ENCODE results near the gene PIK3R4.
A peak's percentile ranks its signal among the peaks of the same experiment; 100 is the strongest.

PIK3R4 gene

DNA sequence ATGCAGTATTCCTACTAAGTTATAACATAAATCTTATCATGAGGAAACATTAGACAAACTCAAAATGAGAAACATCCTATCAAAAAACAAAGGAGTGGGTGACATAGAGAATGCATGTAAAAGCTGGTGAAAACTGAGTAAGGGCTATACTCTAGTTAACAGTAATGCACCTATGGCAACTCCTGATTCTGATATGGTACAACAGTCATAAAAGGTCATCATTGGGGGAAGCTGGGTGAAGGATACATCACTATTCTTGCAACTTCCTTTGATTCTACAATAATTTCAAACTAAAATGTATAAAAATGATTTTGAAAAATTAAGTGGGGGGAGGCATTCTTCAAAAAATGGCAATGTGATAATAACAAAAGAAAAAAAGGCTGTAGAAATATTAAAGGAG, 6.8 kb downstream of the PIK3R4 start:
- DNase-seq: no peak

DNA sequence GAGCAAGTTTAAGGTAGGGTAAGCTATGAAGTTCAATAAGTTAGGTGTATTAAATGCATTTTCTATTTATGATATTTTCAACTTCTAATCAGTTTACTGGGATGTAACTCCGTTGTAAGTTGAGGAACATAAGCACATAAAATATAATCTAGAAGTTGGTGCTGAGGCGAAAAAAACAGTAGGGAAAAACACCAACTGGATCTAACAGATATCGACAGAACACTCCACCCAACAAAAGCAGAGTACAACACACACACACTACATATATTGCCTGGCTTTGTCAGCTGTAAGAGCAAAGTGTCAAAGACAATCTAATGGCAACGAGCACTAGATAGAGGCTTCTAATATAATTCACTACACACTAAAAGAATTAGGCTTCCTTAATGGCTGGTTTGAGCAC, 8.4 kb downstream of the PIK3R4 start:
- no peak for DNase-seq

DNA sequence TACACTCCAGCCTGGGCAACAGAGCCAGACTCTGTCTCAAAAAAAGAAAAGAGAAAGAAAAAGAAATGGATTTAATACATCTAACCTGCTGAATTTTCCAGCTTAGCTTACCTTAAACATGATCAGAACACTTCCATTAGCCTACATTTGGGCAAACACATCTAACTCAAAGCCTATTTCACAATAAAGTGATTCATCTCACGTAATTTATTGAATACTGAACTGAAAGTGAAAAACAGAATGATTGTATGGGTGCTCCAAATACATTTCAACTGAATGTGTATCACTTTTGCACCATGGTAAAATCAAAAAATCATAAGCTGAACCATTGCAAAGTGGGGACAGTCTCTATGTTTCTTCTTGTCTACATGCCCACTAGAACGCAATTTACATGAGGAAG, 9.0 kb downstream of the PIK3R4 start:
- no peak for DNase-seq

DNA sequence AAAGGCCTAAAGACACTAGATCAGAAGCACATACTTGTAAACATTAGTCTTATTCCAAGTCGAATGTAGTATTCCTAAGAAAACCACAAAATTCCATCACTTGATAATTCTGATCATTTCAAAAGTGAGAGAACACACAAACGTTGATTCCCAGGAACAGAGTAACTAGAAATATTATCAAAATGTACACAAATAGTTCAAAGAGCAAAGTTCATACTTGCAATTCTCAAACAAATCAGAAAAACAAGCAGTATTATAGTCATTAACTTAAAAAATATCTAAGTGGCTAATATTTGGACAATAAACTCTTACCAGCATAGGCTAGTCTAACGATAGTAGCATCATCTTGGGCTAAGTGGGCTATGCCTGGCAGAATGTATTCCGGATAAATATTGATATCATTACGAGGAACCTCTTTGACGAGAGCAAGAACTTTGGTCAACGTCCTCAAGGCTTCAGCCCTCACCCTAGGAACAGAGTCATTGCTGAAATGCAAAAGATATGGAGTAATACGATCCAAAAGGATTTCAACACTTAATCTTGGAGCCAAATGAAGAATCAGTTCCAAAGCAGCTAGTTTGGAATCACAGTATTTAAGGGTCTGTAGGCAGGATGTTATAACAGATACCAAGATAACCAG, 13.3 kb downstream of the PIK3R4 start:
- DNase-seq: no peak

DNA sequence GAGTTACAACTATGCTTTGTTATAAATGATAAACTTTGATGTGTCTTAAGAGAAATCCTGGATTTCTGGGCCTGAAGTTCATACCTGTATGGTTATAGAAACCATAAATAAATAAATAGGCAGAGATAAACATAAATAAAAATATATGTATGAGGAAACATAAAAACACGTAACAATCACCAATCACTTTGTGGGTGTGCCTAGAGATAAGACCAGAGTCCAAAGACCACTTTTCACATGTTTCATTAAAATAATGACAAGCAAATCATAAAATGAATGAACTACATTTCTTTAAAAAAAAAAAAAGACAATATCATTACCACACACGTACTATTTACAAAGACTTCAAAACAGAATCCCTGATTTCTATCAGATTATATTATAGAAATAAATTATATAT, 14.1 kb downstream of the PIK3R4 start:
- DNase-seq: no peak

DNA sequence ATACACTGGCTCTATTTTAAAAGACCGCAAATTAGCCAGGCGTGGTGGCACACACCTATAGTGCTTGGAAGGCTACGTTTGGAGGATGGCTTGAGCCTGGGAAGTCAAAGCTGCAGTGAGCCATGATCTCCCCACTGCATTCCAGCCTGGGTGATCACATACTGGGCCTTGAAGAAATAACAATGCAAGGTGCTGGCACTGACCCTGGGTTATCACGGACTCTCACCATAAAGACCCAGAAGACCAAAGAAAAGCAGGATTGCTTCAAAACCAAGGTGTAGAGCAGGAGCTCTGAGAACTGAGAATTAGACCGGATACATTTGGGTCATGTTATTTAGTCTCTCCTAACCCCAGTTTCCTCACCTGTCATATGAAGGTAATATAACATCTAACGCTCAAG, 14.8 kb downstream of the PIK3R4 start:
- no peak for DNase-seq

DNA sequence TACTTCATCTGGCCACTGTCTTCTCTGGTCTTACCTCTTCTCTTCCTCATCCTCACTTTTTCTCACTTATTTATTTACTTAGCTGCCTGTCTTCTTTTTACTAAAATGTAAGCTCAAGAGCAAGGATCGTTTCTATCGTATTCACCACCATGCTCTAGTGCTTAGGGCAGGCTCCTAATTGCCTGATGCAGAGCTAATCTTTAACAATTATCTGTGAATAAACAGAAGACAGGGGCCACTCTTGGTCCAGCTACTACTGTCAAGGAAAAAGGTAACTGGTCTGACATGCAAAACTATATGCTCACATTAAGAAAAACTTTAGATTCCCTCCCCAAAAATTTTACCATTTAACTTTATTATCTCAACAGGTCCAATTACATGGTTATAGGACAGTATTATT, 17.5 kb downstream of the PIK3R4 start:
- no peak for DNase-seq

DNA sequence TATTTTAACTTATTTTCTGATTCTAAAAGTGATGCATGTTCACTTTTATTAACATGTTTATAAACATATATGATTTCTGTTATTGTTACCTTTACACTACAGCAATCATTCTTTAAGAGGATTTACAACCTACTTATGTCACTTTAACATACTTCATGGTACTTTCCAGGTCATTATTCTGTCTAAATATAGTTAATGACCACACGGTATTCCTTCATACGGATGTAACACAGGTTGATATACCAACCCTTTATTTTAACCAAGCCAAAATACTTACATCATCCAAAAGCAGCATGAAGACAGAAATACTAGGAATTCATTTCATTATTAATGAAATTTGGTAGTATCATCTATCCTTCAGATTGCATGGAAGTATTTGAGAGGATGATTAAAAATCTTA, 18.6 kb downstream of the PIK3R4 start:
- no peak for DNase-seq

DNA sequence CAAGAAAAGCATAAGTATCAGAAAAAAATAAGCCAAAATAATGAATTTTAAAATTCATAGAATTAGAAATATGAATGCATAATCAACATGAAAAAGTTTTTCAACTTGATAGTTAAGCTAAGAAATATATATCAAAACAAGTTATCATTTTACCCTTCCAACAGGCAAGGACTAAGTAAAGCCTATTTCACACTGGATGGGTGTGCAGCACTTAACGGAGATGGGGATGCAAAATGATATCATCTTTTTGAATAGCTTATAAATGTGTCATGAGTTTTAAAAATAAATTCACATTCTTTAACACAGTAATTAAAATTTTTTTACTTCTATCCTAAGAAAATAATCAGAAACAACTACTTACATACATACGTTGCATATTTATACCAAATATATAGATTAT, 20.9 kb downstream of the PIK3R4 start:
- no peak for DNase-seq

DNA sequence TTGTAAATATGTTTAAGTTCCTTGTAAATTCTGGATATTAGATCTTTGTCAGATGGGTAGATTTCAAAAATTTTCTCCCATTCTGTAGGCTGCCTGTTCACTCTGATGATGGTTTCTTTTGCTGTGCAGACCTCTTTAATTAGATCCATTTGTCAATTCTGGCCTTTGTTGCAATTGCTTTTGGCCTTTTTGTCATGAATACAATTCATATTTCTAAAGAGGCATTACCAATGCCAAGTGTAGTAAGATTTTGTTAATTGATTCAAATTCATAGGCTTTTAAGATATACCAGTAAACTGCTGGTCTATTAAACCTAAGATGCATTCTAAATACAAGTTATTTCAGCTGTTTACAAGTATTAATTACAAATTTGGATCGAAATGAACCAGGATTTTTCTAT, 31.0 kb downstream of the PIK3R4 start:
- DNase-seq: no peak

DNA sequence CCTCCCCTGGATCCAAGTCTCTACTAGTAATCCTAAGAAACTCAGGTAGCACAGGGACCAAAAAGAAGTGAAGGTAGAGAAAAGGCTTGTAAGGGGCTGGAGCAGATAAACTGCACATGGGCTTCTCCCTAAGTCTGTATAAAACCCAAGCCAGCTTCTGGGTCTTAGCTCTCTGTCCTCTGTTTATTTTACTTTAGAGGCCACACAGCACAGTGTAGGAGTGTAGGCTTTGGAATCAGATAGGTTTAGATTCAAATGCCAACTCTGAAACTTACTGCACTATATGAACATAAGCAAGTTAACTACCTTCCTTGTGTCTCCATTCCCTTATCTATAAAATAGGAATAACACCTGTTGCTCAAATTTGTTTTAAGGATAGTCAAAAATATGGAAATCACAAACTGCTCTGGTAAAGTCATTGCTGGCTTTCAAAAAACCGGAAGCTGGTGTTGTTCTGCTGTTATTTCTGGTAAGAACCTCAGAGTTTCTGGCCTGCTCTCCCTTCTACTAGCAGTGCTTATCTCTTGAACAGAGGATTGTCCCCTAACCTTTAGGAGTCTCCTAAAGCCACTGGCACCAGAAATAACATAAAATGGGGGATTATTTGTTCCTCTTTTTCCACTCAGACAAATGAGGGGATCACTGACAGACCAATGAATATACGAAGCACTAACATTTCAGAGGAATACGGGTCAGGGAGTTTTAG, 33.8 kb downstream of the PIK3R4 start:
- no peak for DNase-seq

DNA sequence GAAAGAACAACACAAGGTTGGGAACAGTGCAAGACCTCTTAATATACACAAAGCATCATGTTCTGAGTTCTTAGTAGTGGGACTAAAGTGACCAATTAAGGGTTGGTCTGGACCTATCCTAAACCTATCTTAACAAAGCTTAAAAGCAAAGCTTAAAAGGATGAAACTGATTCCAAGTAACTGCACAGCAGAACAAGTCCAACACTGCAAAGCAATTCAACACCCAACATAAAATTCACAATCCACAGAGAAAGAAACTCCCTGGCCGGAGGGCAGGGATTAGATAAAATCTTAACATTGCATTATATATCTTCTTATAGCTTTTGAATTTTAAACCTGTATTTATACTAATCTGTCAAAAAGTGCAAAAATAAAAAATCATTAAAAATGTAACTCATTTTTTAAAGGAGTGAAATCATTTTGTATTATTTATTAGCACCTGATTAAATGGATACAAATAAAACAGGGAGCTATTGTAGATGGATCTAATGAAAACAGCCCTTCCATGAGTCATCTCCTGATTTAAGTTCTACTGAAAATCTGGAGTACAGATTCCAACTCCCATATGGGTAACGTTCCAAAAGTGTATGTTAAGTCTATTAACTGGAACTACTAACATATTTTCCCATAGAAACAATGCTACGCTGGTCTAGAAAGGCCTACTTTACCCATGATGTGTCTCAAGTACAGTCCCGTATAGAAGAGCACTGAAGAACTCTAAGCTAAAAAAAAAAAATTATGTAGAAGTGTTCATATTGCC, 34.9 kb downstream of the PIK3R4 start:
- no peak for DNase-seq

DNA sequence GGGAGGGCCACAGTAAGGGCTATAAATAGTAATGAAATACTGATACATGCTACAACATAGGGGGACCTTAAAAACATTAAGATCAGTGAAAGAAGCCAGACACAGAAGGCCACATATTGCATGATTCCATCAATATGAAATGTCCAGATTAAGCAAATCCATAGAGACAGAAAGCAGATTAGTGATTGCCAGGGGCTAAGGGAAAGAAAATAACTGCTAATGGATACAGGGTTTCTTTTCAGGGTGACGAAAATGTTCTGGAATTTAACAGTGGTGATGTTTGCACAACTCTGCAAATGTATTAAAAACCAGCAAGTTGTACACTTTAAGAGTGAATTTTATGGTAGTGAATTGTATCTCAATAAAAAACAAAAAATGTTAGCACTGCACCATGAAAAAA, 37.0 kb downstream of the PIK3R4 start:
- DNase-seq: no peak

DNA sequence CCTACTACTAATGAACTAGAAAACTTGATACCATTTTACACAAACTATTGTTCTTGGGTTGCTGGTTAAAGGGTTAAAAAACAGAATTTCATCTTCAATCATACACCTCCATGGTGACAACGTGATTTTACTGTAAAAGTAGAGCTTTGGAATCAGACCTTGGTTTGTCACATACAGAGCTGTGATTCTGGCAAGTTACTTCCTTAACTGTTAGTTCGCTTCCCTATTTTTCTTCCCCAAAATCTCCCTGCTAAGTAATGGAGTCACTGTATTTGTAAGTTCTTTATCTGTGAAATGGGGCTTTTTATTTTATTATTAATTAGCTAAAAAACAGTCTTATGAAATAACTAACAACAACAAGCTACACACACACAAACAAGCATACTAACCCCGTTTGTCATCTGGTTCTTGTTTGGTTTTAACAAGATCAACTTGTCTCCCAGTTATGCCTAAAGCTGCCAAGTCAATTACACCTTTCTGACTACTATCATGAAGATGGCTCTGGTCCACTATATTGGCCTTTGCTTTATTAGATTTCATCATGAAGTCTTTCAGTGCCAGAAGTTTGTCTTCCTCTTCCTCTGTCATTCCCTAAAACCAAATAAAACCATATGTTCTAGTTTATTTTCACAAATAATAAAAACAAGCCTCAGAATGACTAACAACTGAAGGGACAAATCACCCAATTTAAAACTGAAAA, 38.6 kb downstream of the PIK3R4 start:
- no peak for DNase-seq

DNA sequence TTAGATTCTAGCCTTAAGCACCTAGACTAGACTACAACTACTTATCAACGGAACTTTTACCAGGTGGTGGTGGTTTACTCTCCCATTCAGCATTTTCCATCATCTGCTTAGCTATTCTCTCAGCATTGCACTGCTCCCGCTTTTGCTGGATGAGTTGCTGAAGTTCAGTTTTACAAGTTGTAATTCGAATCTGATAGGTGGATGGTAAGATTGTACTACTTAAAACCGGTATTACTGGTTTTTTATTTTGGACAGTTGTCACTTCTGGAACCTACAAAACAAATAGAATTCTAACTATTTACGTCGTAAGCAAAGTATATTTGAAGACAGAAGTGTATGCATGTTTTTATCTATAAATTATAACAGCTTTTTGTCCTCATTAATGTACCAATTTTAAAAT, 41.1 kb downstream of the PIK3R4 start:
- DNase-seq: no peak

DNA sequence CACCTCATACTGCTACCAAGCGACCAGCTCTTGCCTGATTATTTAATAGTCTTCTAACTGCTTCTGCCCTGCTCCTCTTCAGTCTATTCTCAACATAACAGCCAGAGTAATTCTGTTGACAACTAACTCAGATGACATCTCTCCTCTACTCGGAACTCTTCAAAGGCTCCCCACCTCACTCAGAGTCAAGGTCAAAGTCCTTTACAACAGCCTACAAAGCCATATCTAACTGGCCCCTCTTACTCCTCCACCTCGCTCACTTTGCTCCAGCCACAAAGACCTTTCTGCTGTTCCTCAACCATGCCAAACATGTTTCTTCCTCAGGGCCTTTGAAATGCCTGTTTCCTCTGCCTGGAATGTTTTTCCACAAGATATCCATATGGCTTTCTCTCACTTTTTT, 43.6 kb downstream of the PIK3R4 start:
- no peak for DNase-seq

DNA sequence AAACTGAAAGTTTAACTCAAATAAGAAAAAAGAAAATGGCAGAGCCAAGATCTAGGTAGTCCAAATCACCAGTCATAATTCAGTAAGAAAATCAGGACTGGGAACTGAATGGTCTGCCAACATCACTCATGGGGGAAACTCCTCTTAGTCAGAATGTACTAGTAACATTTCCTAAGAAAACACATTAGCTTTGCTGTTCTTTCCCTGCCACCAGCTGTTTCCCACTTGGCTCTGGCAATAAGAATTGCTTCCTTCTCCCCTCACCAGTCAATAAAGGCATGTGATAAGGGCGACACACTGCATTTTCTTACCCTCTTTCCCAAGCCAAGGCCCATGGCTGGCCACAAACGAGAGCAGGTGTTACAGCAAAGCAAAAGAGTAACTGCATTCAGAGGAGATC, 46.1 kb downstream of the PIK3R4 start:
- peak; percentile 5 for DNase-seq

DNA sequence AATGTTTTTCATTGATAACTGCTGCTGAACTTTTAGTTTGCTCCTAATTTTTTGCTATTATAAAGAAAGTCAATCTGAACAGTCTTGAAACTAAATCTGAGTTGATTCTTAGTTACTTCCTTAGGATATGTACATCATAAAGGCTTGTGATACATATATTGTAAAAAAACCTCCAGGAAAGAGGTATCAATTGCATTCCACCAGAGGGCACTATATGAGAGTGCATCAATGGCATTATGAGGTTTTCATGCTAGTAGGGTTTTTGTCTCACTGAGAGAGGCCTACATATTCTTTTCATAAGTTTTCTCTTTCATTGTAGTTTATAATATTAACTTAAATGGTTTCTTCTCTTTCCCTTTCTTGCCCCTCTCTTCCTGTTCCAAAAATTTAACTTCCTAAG, 46.9 kb downstream of the PIK3R4 start:
- DNase-seq: peak; percentile 51

DNA sequence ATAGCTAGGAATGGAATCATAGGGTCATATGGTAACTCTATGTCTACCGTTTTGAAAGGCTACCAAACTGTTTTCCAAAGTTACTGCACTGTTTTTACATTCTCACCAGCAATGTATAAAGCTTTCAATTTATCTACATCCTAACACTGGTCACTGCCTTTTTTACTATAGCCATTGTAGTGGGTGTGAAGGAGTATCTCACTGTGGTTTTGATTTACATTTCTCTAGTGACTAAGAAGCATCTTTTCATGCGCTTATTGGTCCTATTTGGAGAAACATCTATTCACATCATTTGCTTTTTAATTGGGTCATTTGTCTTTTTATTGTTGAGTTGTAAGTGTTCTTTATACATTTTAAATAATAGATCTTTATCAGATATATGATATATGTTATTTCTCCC, 53.3 kb downstream of the PIK3R4 start:
- DNase-seq: no peak

DNA sequence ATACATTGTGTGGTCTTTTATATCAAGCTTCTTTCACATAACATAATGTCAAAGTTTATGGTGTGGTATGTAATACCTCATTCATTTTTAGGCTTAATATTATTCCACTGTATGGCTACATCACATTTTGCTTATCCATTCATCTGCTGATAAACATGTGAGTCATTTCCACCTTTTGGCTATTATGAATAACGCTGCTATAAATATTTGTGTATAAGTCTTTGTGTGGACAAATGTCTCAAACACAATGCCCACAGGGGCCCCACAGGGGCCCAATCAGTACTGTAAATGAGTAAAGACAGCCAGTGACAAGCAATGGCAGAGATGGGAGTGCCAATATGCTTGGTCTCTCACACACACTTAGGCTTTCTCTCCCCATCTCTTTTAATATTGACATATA, 54.2 kb downstream of the PIK3R4 start:
- DNase-seq: no peak

DNA sequence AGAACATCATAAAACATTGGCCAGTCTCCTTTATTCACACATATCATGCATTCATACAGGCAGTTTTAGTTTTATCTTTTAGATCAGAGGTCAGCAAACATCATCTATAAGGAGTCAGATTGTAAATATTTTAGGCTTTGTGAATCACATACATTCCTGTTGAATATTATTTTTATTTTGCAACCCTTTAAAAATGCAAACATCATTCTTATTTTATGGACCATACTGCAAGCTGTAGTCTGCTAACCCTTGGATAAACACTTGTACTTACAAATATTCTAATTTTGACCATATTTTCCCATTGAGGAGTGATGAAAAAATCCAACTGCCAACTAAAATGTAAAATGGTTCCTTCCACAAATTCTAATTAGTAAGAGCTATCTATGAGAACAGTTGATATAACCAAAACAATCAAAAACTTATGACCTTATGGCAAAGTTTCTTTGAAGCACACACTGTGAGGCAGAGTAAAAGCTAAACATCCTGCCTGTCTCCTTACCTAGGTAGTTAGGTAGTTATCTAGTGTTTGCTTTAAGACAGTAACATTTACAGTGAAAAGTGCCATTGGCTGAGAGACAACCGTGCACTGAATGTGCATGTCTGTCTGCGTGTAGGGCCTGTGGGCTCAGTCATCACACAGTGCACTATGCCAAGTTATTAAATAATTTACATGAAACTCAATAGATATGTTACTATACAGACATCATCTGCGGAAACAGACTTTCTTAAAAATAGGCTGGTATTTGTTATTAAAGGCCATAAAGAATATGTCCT, 57.7 kb downstream of the PIK3R4 start:
- no peak for DNase-seq

DNA sequence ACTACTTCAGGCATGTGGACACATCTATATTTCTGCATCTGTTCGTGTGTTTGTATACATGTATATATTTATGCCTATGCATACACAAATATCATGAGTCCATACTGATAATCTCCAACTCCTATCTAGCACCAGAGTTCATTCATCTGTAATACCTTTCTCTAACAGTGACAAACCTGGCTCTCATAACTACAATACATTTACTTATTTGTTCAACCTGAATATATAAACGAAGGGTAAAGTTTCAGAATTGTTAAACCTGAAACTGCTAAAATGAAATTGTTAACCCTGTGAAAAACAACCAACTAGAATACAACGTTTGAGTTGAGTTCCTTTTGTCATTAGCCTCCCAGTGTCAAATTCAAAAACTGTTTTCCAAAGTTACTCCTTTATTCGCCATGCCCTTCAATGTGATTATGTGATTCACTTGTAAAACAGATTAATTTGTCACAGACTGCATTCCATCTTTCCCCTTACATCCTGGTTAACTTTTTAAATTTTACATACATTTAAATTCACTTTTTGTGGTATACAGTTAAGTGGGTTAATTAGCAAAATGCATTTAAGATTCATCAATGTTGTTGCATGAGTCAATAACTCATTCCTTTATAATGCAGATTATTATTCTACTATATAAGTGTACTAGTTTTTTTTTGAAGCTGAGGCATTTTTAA, 58.5 kb downstream of the PIK3R4 start:
- DNase-seq: no peak
